ENCODE results near the gene SC5D.

GRCh38 chr11:121300313-121300971 lies 7.9 kb downstream of the SC5D start:
- TF ChIP-seq CTCF (IDR thresholded peaks at IDR 0.05), result no peak
- no peak for TF ChIP-seq EP300 (IDR thresholded peaks at IDR 0.05)
